ENCODE results near the gene TBL3. TPM values are rescaled to one million over a fixed set of nuclear protein-coding genes. Genes with fewer than 3 reads are reported as not detected.

Gene TBL3
- 32.4 to 40.8 TPM (median 37.5 TPM) in 5 replicates for total RNA-seq (2022; extraction: Qiagen RNA extraction)

DNA sequence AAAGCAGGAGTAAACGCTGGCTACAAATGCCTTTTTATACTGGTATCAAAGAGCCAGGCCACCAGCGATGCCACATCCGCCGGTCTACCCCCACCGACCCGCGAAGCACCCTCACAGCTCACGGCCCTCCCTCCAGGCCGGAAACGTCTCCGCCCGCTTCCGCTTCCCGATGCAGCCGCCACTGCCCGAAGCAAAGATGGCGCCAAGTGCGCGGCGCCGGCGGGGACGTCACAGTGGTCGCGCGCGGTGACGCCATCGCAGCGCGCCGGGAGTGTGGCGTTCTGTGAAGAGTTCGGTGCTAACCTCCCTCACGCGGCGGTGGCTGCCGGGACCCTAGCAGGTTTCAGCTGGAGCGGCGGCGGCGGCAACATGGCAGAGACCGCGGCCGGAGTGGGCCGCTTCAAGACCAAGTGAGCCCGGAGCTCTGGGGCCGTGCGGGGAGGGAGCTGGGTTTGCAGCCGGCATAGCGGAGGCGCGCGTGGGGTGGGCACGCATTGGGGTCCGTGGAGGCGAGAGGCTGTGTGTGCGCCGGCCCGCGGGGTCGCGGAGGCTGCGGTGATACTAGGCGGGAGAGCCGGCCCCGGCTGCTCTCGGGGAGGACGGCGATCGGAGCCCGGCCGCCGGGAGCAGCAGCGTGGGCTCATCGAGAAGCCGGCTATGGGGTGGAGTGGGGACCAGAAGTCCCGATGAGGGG is at the start of gene TBL3:
TSS of gene TBL3 (plus strand) at position 258 of the 694 bp plus-strand sequence. CDS start at position 370, 112 bp downstream.

DNA sequence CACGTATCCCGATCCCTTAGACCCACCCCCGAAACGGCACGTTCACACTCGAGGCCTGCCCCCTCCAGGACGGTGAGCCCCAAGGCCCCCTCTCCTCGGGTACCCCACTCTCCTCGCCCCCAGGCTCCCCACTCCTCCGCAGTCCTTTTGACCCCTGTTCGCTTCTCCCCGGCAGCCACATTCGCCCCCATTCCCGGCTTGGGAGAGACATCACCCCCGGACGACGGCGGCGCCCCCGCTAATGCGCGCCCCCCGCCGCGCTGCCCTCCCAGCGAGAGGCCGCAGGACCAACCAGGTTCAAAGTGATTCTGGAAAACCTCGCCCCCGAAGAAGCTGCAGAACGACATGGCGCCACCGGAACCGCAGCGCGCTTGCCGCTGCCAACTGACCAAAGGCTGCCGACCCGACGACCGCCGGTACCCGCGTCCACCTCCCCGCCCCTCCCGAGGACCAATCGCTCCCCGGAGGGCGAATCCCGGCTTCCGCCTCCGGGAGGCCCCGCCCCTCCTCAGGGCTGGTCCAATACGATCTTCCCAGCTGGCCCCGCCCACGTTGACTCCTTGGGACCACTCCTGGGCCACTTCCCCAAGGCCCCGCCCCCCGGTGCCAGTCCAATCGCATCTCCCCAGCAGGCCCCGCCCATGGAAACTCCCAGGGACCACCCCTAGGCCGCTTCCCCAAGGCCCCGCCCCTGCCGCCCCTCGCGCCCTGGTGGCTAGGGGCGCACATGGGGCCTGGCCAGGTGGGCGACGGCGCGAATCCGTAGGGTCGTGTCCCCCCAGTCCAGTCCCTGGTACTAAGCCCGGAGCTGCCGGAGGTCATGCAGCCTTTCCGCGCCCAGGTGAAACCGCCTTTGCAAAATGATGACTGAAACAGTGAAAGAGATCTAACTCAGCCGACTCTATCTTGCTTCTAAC is 28.8 kb upstream of the TBL3 start, which contains the start of gene MSRB1:
TSS of gene MSRB1 (minus strand) at position 390 of the 917 bp plus-strand sequence. CDS start at position 347, 43 bp downstream.

DNA sequence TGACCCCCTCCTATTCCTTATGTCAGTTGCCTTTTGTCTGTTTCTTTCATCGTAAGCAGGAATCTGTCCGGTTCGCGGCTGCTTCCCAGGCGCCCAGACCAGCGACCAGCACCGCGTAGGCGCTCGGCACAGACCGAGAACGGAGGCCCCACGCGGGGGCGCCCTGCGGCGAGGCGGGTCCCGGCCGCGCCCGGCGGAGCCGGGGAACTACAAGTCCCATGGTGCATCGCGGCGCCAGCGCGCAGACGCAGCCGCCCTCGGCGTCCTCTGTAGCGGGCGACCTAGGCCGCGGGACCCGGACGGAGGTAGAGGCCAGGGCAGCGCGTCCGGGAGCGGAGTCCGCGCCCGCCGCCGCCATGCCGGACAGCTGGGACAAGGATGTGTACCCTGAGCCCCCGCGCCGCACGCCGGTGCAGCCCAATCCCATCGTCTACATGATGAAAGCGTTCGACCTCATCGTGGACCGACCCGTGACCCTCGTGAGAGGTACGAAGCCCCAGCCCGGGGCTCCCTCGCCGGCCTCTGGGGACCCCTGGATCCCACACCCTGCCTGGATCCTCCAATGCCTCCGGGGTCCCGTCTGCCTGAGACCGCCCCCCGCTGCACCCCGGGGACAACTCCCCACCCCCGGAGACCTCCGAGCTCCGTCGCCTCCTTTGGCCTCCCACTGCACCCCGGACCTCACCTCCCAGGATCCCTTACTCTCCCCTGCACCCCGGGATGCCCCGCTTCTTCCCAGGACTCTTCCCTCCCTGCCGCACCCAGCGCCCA is 12.4 kb upstream of the TBL3 start, which contains the start of gene NDUFB10:
TSS of gene NDUFB10 (plus strand) at position 270 of the 771 bp plus-strand sequence. CDS start at position 357, 87 bp downstream.

DNA sequence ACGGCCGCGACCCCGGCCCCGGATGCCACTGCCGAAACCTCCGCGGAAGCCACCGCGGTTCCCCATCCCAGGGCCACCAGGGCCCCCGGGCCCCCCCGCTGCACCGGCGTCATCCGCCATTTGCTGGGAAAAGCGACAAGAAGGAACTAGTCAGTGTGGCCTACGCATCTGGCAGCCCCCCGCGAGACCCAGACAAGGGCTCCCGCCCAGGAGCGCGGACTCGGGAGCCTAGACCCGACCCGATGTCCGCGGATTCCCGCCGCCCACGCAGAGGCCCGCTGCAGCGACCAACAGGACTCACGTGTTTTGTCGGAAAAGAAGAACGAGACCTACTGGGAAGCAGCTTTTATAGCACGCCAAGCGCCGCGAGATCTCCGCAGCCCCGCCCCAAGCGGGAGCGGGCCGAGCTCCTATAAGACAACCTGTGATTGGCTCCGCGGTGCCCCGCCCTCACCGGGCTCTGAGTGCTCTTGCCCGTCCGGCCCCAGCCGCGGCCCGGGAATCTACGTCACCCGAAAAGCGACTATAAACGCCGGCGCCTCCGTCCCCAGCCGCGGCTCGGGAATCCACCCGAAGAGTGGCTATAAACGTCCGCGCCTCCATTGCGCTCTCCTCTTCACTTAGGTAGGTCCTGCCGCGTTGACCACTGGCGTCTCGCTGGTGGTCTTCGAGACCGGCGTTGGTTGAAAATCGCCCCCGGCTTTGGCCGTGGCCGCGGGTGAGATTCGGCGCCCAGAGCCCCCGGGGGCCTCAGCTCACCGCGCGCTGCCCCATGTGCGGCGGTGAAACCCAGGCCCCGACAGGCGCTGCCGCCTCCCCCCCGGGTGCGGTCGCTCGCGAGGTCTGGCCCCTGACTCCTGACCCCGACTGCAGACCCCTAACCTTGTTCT is 7.1 kb upstream of the TBL3 start, which contains the start of gene RPS2:
TSS of gene RPS2 (minus strand) at position 321 of the 890 bp plus-strand sequence. CDS start at position 120, 201 bp downstream.

DNA sequence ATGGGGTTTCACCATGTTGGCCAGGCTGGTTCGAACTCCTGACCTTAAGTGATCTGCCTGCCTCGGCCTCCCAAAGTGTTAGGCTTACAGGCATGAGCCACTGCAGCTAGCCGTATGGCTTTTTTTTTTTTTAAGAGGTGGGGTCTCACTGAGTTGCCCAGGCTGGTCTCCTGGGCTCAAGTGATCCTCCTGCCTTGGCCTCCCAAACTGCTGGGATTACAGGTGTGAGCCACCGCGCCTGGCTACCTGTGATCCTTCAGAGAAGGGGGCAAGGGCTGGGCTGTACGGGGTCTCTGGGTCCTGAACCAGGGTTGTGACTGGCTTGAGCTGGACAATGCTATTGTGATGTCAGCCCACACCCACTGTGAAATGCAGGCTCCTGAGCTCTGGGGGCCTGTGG is 5.4 kb upstream of the TBL3 start, which contains the start of gene RNF151:
TSS of gene RNF151 (plus strand) at position 397 of the 400 bp plus-strand sequence. CDS start 26 bp downstream, outside the sequence.

DNA sequence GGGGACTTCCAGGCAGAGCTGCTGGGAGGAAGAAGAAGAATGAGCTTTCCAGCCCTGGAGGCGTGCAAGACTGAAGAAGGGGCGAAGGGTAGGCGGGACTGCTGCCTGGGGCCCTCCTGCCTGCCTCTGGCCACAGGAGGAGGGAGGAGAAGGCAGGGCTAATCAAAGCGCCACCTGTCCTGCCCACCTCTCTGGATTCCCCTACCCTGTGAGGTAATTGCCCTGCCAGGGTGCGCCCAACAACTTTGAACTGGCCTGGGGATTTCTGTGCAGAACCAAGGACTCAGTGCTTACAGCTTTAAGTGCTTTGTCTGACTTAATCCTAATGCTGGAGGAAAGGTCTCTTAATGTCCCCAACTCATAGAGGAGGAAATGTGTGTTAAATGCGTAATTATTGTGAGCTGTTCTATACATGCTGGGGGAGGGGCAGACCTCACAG is 9.6 kb downstream of the TBL3 start, which contains the start of gene NOXO1:
TSS of gene NOXO1 (minus strand) at position 72 of the 439 bp plus-strand sequence. CDS start 290 bp downstream, outside the sequence.

DNA sequence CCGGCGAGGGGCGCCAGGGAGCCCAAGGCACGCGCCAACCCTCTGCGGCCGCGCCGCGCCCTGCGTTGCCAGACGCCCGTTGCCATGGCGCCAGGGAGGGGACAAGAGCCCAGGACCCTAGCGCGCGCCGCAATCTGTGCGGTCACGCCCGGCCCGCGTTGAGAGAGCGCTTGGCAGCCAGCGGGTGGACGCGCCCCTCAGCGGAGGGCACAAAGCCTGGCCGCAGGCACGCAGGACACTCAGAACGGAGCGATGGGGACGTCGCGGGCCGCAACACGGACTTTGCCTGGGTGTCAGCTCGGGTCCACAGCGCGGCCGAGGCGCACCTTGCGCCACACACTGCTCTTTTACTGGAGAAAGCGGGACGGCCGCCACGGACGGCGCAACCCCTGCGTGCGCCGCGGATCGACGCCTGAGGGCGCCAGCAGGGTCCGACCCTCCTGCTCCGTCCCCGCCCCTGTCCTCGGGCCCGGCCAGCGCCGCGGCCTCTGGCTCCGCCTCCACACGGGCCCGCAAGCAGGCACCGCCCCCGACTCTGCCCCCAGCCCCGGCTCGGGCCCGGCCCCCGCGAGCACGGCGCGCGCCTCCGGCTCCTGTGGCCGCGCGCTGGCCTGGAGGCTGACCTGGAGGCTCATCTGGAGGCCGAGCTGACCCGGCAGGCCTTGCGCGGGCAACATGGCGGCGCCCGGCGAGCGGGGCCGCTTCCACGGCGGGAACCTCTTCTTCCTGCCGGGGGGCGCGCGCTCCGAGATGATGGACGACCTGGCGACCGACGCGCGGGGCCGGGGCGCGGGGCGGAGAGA is 11.9 kb downstream of the TBL3 start, which contains the start of gene GFER:
TSS of gene GFER (plus strand) at position 650 of the 803 bp plus-strand sequence. CDS start at position 676, 26 bp downstream.

DNA sequence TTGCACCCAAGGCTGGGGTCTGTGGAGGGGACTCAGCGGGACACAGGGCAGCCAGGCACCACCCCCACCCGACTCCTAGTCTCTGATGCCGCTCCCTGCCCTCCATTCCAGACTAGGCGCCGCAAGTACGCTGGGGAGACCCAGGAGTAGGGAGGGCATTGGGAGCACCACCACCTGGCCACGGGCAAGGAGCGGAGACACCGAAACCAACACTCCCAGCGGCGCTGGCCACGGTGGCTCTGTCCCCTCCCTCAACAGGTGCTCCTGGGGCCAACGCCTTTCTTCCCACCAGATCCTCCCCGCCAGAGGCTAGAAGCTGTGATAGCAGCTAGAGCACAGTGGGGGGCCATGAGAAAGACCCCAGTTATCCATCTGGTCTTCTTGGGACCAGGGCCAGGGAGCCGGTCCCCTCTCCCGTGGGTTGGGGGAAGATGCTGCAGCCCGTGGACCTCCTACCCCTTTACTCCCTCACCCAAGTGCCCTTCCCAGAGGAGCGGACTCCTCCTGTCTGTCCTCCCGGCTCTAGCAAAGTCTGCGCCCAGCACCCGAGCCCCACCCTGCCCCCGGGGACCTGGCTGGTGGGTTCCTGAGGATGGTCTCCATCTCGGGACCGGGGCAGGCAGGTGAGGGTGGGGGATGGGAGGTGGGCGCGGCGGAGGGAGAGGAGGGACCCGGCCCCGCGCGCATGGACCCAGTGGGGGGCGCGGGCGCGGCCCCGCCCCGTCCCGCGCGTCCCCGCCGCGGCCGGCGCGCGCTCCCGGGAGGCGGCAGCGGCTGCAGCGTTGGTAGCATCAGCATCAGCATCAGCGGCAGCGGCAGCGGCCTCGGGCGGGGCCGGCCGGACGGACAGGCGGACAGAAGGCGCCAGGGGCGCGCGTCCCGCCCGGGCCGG is 17.6 kb downstream of the TBL3 start, which contains the start of gene SYNGR3:
TSS of gene SYNGR3 (plus strand) at position 762 of the 892 bp plus-strand sequence. CDS start 133 bp downstream, outside the sequence.

DNA sequence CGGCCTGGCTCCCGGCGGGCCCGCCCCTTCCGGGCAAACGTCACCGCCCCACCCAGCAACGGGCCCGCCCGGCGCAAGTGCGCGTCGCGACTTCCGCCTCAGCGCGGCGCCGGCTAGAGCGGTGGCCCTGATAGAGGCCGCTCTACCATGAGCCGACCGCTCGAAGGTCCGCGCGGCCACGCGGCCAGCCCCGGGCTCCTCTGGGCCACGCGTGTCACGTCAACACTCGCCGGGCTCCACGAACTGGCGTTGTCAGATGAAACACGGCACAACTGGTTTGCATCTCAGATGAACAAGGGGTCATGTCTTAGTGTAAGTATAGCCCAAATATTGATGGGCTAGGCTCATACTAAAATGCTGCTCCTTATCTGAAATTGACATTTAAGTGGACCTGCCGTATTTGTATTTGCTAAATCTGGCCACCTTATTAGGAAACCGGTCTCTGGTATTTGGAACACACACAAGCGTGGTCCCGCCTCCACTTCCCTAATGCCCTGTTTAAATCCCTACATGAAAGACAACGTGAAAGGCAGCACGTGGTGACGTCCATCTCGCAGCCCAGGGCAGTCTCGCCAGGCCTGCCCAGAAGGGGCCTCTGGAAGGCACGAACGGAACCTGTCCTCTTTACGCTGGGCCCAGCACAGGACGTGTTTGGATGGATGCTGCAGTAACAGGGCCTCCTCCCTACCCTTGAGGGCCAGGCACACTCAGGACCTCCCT is 38.1 kb downstream of the TBL3 start, which contains the start of gene ZNF598:
TSS of gene ZNF598 (minus strand) at position 31 of the 720 bp plus-strand sequence.

DNA sequence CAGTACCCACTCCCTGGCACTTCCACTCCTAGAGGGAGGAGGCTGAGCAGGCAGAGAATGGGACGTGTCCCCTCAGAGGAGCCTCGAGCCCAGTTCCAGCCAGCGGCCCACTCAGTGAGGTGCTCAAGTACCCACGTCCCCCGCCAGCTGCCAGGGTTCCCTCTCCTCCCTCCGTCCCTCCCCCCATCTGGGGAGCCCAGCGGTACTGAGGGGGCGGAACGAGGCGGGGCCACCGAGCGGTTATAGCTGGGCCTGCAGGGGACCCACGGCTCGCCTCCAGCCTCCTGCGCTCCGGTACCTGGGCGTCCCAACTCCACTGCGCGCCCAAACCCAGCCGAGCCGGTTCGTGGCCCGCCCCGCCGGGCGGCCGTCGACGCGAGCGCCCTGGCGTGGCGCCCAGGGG is 47.7 kb downstream of the TBL3 start, which contains the start of gene NPW:
TSS of gene NPW (plus strand) at position 268 of the 403 bp plus-strand sequence.

DNA sequence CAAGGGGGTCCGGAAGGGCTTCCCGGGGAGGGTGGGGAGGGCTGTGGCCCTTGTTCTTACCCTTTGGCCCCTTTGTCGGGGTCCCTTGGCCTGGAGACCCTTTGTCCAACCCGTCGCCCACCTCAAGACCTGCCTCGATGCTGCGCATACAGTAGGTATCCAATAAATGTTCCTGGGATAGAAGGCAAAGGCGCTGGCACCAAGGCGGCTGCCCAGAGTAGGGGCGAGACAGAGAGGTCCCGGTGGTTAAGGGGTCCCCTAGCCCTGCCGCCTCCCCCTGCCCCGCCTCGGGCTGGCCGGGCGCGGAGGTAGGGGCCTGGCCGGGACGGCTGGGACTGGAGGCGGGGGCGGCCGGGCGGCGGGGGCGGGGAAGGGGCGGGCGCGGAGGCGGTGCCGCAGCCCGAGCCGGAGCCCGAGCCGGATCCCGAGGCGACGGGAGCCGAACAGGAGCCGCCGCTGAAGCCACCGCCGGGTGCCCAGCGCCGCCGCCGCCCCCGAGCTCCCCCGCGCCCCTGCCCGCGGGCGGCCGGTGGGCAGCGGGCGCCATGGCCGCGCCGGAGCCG is 54.7 kb downstream of the TBL3 start, which contains the start of gene NHERF2:
TSS of gene NHERF2 (plus strand) at position 442 of the 563 bp plus-strand sequence. CDS start at position 546, 104 bp downstream.

Other genes starting within 250 kb of the TBL3 start
- gene NME3, start 200.5 kb upstream of the TBL3 start, total RNA-seq (2022; extraction: Qiagen RNA extraction), result 26.6 to 61.2 TPM (median 60.2 TPM) in 5 replicates
- gene EME2, start 199.2 kb upstream of the TBL3 start, total RNA-seq (2022; extraction: Qiagen RNA extraction), result 7.3 to 10.3 TPM (median 10.0 TPM) in 5 replicates
- 152 to 264 TPM (median 244 TPM) in 5 replicates for gene MRPS34, start 198.9 kb upstream of the TBL3 start, total RNA-seq (2022; extraction: Qiagen RNA extraction)
- gene SPSB3, start 189.5 kb upstream of the TBL3 start, total RNA-seq (2022; extraction: Qiagen RNA extraction), result 17.7 to 28.2 TPM (median 24.7 TPM) in 5 replicates
- gene NUBP2, start 189.1 kb upstream of the TBL3 start, total RNA-seq (2022; extraction: Qiagen RNA extraction), result 57.8 to 83.0 TPM (median 82.4 TPM) in 5 replicates
- 0.06 to 0.21 TPM (median 0.10 TPM) in 4 of 5 replicates, not detected in the other for gene IGFALS, start 178.3 kb upstream of the TBL3 start, total RNA-seq (2022; extraction: Qiagen RNA extraction)
- 60.7 to 69.0 TPM (median 64.0 TPM) in 5 replicates for gene HAGH, start 145.2 kb upstream of the TBL3 start, total RNA-seq (2022; extraction: Qiagen RNA extraction)
- 45.5 to 52.7 TPM (median 47.8 TPM) in 5 replicates for gene FAHD1, start 144.8 kb upstream of the TBL3 start, total RNA-seq (2022; extraction: Qiagen RNA extraction)
- 1.1 to 1.6 TPM (median 1.3 TPM) in 5 replicates for gene MEIOB, start 99.9 kb upstream of the TBL3 start, total RNA-seq (2022; extraction: Qiagen RNA extraction)
- gene HS3ST6, start 53.6 kb upstream of the TBL3 start, total RNA-seq (2022; extraction: Qiagen RNA extraction), result 0.83 to 2.1 TPM (median 1.8 TPM) in 5 replicates
- gene MSRB1, start 28.9 kb upstream of the TBL3 start, total RNA-seq (2022; extraction: Qiagen RNA extraction), result 33.7 to 43.6 TPM (median 40.0 TPM) in 5 replicates
- 0.10 TPM in 1 of 5 replicates, not detected in the others for gene RPL3L, start 17.4 kb upstream of the TBL3 start, total RNA-seq (2022; extraction: Qiagen RNA extraction)
- gene NDUFB10, start 12.5 kb upstream of the TBL3 start, total RNA-seq (2022; extraction: Qiagen RNA extraction), result 245 to 283 TPM (median 249 TPM) in 5 replicates
- gene RPS2, start 7.2 kb upstream of the TBL3 start, total RNA-seq (2022; extraction: Qiagen RNA extraction), result 3,439 to 5,329 TPM (median 5,152 TPM) in 5 replicates
- 0.14 TPM in 1 of 5 replicates, not detected in the others for gene RNF151, start 5.2 kb upstream of the TBL3 start, total RNA-seq (2022; extraction: Qiagen RNA extraction)
- gene NOXO1, start 9.4 kb downstream of the TBL3 start, total RNA-seq (2022; extraction: Qiagen RNA extraction), result 0.17 to 0.29 TPM (median 0.20 TPM) in 5 replicates
- 25.6 to 46.4 TPM (median 39.9 TPM) in 5 replicates for gene GFER, start 12.1 kb downstream of the TBL3 start, total RNA-seq (2022; extraction: Qiagen RNA extraction)
- gene SYNGR3, start 17.9 kb downstream of the TBL3 start, total RNA-seq (2022; extraction: Qiagen RNA extraction), result 5.7 to 8.9 TPM (median 7.9 TPM) in 5 replicates
- 53.2 to 59.8 TPM (median 55.6 TPM) in 5 replicates for gene ZNF598, start 37.8 kb downstream of the TBL3 start, total RNA-seq (2022; extraction: Qiagen RNA extraction)
- gene NPW, start 47.7 kb downstream of the TBL3 start, total RNA-seq (2022; extraction: Qiagen RNA extraction), result 0.40 to 1.3 TPM (median 0.85 TPM) in 5 replicates
- gene NHERF2, start 54.8 kb downstream of the TBL3 start, total RNA-seq (2022; extraction: Qiagen RNA extraction), result 49.8 to 63.3 TPM (median 62.7 TPM) in 5 replicates
- 37.0 to 48.3 TPM (median 45.0 TPM) in 5 replicates for gene NTHL1, start 75.8 kb downstream of the TBL3 start, total RNA-seq (2022; extraction: Qiagen RNA extraction)
- 33.2 to 41.6 TPM (median 39.4 TPM) in 5 replicates for gene TSC2, start 75.9 kb downstream of the TBL3 start, total RNA-seq (2022; extraction: Qiagen RNA extraction)
- gene PKD1, start 163.8 kb downstream of the TBL3 start, total RNA-seq (2022; extraction: Qiagen RNA extraction), result 42.8 to 51.1 TPM (median 46.6 TPM) in 5 replicates
- gene RAB26, start 176.6 kb downstream of the TBL3 start, total RNA-seq (2022; extraction: Qiagen RNA extraction), result 2.5 to 4.5 TPM (median 3.5 TPM) in 5 replicates
- gene TRAF7, start 183.7 kb downstream of the TBL3 start, total RNA-seq (2022; extraction: Qiagen RNA extraction), result 43.6 to 52.2 TPM (median 48.9 TPM) in 5 replicates
- gene CASKIN1, start 224.6 kb downstream of the TBL3 start, total RNA-seq (2022; extraction: Qiagen RNA extraction), result 0.36 to 1.3 TPM (median 0.64 TPM) in 5 replicates
- gene MLST8, start 233.4 kb downstream of the TBL3 start, total RNA-seq (2022; extraction: Qiagen RNA extraction), result 40.9 to 53.8 TPM (median 47.3 TPM) in 5 replicates
- gene BRICD5, start 238.8 kb downstream of the TBL3 start, total RNA-seq (2022; extraction: Qiagen RNA extraction), result 3.7 to 4.9 TPM (median 4.6 TPM) in 5 replicates
- 14.8 to 33.1 TPM (median 32.4 TPM) in 5 replicates for gene PGP, start 242.8 kb downstream of the TBL3 start, total RNA-seq (2022; extraction: Qiagen RNA extraction)